ENCODE results near the gene FAM219A.
A peak's percentile ranks its signal among the peaks of the same experiment; 100 is the strongest.
"Not testable (repeated sequence)": the region's sequence is repeated elsewhere in the genome, so short reads cannot be mapped to it uniquely, and the experiment has no call there.

Gene FAM219A

DNA sequence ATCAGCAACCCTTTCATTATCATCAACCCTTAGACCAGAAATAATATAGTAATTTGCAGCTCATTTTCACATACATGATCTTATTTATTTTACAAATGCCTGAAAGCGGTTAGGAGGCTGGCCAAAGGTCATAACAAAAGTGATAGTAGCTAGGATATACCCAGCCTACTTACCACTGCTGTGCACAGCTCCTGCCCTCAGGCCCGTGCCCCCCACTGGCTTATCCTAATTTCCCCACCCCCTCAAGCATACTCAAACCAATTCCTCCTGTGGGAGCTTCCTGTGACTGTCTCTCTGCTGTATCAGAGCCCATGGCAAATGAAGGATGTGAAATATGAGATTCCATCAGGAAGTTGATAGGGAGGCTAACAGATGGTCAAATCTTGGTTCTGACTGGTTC lies 14.8 kb downstream of the FAM219A start:
- in situ Hi-C loops (cut with MboI; ENCODE audit: low pct_unique_long_range_greater_than_20kb, low sequenced_read_pairs, unreplicated experiment), result loop anchor here (25.0 kb wide), 1 partner anchor 144 kb away; the partner anchor contains the start of gene CNTFR
- DNase-seq (ENCODE audit: low spot score), result no peak
- no peak for TF ChIP-seq CTCF (IDR thresholded peaks at IDR 0.05; ENCODE audit: extremely low read depth, insufficient read depth, missing control alignments)

DNA sequence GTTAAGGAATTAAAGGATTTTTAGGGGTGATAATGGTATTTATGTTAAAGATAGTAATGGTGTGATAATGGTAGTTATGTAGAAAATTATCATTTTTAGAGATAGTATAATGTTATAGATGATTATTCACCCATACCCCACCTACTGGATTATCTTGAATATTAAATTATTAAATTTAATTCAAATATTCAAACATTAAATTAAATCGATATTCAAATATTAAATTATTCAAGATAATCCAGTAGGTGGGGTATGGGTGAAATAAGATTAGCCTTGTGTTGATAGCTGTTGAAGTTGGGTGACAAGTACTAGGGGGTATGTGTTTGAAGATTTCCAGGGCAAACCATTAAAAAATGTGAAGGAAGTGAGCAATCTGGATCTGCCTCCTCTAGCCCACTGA lies 15.6 kb downstream of the FAM219A start:
- no peak for TF ChIP-seq CTCF (IDR thresholded peaks at IDR 0.05; ENCODE audit: extremely low read depth, insufficient read depth, missing control alignments)
- DNase-seq (ENCODE audit: low spot score), result no peak
- in situ Hi-C loops (cut with MboI; ENCODE audit: low pct_unique_long_range_greater_than_20kb, low sequenced_read_pairs, unreplicated experiment), result loop anchor here (25.0 kb wide), 1 partner anchor 145 kb away; the partner anchor contains the start of gene CNTFR

DNA sequence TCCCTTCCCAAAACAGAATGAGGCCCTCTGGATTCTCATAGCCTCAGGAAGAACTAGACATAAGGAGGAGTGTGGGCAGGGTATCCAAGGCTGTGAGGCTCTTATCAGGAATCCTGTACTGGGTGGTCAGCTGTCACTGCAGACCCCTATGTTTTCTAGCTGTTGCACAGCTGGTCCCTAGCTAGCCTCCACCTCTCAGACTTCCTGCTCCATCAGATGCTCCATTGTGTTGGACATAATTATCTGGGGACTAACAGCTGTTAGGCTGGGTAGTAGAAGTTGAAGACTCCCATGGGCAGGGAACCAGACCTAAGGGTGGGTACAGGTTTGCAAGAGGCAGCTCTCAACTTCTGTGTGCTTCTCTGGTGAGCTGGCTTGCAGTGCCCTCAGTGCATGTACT lies 18.4 kb downstream of the FAM219A start:
- DNase-seq (ENCODE audit: low spot score), result no peak
- in situ Hi-C loops (cut with MboI; ENCODE audit: low pct_unique_long_range_greater_than_20kb, low sequenced_read_pairs, unreplicated experiment), result loop anchor here (25.0 kb wide), 1 partner anchor 147 kb away; the partner anchor contains the start of gene CNTFR
- TF ChIP-seq CTCF (IDR thresholded peaks at IDR 0.05; ENCODE audit: extremely low read depth, insufficient read depth, missing control alignments), result no peak

DNA sequence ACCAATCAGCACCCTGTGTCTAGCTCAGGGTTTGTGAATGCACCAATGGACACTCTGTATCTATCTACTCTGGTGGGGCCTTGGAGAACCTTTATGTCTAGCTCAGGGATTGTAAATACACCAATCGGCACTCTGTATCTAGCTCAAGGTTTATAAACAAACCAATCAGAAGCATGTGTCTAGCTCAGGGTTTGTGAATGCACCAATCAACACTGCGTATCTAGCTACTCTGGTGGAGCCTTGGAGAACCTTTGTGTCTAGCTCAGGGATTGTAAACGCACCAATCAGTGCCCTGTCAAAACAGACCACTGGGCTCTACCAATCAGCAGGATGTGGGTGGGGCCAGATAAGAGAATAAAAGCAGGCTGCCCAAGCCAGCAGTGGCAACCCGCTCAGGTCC lies 19.9 kb downstream of the FAM219A start:
- in situ Hi-C loops (cut with MboI; ENCODE audit: low pct_unique_long_range_greater_than_20kb, low sequenced_read_pairs, unreplicated experiment), result loop anchor here (10.0 to 25.0 kb wide), 2 partner anchors 56 to 149 kb away; partner anchors contain the start of gene CNTFR

DNA sequence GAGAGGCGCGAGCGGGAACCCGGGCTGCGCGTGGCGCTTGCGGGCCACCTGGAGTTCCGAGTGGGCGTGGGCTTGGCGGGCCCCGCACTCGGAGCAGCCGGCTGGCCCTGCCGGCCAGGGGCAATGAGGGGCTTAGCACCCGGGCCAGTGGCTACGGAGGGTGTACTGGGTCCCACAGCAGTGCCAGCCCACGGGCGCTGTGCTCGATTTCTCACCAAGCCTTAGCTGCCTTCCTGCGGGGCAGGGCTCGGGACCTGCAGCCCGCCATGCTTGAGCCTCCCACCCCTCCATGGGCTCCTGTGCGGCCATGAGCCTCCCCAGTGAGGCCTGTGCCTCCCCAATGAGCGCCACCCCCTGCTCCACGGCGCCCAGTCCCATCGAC lies 20.5 kb downstream of the FAM219A start:
- not testable (repeated sequence) for DNase-seq (ENCODE audit: low spot score)

More for the DNA sequence above, 19.9 kb downstream of the FAM219A start:
- not testable (repeated sequence) for DNase-seq (ENCODE audit: low spot score)

DNA sequence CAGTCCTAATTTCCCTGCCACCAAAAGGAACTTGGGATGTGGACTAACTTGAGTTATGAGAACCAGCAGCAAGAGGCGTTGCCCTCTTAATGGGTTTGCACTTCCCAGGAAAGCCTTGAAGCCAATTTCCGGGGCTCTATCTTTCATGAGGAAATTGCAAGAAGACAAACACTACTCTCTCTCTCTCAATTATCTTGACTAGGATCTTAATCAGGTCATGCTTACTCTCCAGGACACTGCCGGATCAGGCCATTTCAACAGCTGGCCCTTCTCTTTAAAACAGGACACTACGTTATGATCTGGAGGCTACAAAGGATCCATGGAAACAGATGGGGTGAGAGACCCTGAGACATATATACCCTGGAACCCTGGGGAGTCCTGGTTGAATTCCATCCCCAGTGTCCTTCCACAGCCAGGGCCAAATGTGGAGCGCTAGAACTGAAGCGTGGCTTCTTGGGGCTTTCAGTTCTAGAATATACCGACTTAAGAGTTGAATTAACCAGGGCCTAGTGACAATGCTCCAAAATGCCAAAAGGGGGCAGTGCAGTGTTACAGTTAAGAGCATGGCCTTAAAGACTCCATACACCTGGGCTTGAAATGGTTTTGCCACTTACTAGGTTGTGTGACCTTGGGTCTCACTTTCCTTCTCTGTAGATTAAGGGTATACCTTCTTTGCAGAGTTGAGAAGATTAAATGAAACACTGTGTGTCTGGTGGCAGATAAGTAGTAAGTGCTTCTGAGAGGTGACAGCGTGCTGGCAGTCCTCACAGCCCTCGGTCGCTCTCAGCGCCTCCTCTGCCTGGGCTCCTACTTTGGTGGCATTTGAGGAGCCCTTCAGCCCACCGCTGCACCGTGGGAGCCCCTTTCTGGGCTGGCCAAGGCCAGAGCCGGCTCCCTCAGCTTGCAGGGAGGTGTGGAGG lies 21.1 kb downstream of the FAM219A start:
- peak; percentile 92 for TF ChIP-seq CTCF (IDR thresholded peaks at IDR 0.05; ENCODE audit: extremely low read depth, insufficient read depth, missing control alignments)
- in situ Hi-C loops (cut with MboI; ENCODE audit: low pct_unique_long_range_greater_than_20kb, low sequenced_read_pairs, unreplicated experiment), result loop anchor here (10.0 to 25.0 kb wide), 2 partner anchors 58 to 150 kb away; partner anchors contain the start of gene CNTFR
- peak; percentile 81 for DNase-seq (ENCODE audit: low spot score)

More for the DNA sequence above, 20.5 kb downstream of the FAM219A start:
- in situ Hi-C loops (cut with MboI; ENCODE audit: low pct_unique_long_range_greater_than_20kb, low sequenced_read_pairs, unreplicated experiment), result loop anchor here (10.0 to 25.0 kb wide), 2 partner anchors 57 to 149 kb away; partner anchors contain the start of gene CNTFR

DNA sequence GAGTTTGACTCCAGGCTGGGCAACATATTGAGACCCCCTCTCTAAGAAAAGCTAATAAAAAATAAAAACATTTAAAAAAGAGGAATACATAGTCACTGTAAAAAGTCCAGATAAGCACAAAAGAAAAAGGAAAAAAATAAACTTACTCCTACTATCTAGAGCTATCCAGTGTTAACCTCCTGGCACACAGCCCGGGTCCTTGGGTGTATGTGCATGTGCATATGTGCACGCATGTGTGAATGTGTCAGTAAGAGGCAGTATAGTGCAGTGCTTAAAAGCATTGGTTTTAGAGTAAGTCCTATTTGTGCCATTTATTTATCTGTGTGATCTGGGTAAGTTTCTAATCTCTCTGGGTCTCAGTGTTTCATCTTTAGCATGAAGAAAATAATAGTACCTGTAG lies 26.7 kb downstream of the FAM219A start:
- in situ Hi-C loops (cut with MboI; ENCODE audit: low pct_unique_long_range_greater_than_20kb, low sequenced_read_pairs, unreplicated experiment), result loop anchor here (10.0 to 25.0 kb wide), 2 partner anchors 63 to 156 kb away; partner anchors contain the start of gene CNTFR
- DNase-seq (ENCODE audit: low spot score), result no peak
- no peak for TF ChIP-seq CTCF (IDR thresholded peaks at IDR 0.05; ENCODE audit: extremely low read depth, insufficient read depth, missing control alignments)

Measured in GM13977 (cell line).